AG08396 (cell line): ENCODE data around the gene RNASEH2A.
"Not testable (repeated sequence)": the region's sequence is repeated elsewhere in the genome, so short reads cannot be mapped to it uniquely, and the experiment has no call there.

Experiments used
- DNase-seq: peaks from one replicate; pipeline ENCODE4 v3.0.0; 2012; ENCODE audit warnings: low spot score, mixed read lengths

The RNASEH2A gene

DNA sequence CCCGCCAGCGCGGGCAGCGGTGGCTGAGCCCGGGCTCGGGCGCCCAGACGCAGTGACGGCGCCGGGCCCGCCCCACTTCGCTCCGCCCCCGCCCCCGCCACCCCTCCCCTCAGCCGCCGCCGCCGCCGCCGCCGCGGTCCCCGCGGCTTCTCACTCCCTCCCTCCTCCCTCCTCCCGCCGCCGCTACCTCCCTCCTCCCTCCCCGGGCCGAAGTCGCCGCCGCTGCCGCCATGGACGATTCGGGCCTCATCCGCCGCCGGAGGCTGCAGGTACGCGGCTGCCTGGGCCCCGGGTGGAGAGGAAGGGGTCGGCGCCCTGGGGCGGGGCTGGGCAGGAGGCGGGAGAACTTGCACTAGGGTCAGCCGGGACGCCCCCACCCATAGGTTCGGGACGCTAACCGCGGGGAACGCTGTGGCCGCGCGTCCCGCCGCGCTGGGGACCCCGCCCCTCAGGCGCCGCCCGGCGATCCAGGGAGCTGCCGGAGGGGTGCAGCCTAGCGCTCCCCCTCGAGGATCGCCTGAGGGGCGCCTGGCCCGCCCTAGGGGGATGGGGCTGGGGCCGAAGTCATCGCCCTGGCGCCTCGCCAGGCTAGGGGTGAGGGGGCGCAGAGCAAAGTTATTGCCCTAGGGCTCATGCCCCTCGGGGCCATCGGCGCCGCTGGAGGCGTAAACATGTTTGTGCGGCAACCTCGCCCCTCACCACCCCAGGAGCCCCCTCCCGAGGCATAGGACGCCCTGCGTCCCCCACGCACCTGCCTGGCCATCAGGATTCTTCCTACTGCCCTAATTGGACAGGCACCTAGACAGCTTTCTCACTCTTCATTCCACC is 27.6 kb downstream of the RNASEH2A start:
- peak; percentile 70 for DNase-seq

DNA sequence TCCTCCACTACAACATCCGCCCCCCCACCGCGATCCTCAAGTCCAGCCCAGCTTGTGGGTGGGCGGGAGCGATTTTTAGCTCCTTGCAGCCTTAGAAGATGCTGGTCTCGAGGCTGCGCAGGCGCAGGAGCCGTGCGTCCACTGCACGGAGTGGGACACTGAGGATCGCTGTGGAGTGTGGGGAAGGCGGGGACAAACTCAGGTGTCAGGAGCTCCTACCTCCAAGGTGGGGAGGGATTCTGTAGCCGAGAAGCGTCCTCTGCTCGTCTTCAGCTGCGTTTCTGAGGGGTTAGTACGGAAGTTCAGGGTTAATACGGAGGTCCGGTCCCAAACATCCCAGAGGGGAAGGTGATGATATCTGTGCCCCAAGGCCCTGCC is 28.2 kb downstream of the RNASEH2A start, which contains the start of gene RTBDN:
Gene RTBDN, minus strand, starts transcription at position 14 of the 378 bp plus-strand sequence. CDS start 4,600 bp downstream, outside the sequence.
- no peak for DNase-seq

DNA sequence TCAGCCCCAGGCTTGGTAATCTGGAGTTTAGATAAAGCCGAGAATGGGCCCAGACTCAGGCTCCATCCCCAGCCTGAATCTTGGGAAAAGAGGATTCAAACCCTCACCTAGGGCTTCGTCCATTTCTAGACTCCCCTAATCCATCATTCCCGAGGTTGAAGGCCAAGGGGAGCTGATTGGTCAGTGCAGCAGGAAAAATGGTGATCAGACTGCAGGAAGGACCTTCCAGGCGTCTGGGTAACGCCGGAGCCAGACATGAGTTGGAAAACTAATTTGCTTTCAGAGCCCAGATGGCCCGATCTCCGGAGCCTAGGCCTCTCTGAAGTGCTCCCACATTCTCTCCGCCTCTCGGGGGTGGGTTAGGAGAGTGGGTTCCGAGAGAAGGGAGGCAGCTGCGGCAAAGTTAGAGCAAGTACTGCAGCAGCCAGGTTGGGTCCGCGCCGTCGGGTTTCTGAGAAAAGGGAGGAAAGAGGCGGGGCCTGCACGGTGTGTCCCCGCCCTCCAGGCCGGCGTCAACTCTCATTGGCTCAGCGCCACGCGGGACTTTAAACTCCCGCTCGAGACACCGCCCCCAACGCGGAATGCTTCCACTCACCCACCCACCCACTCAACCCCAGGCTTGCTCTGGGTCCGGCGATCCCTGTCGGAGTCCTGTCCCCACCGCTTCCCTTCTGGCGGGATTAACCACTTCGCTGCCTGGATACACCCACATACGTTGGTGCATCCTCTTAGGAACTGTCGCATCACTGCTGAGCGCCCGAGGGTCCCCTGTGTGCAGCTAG is 28.8 kb downstream of the RNASEH2A start:
- DNase-seq: peak; percentile 63

DNA sequence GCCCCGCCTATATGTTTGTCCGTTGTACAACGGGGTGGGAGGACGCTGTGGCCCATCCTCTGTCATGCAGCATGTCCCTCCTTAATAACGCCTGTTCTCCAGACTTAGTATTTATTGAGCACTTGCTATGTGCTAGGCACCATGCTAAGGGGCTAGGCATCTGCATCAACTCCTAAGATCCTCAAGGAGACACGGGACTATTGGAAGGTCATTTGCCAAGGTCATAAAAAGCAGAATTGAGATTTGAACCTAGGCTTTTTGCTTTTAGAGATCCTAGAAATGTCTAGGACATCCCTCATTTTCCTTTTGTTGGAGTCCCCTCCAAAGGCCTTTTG is 30.1 kb downstream of the RNASEH2A start:
- DNase-seq: no peak

DNA sequence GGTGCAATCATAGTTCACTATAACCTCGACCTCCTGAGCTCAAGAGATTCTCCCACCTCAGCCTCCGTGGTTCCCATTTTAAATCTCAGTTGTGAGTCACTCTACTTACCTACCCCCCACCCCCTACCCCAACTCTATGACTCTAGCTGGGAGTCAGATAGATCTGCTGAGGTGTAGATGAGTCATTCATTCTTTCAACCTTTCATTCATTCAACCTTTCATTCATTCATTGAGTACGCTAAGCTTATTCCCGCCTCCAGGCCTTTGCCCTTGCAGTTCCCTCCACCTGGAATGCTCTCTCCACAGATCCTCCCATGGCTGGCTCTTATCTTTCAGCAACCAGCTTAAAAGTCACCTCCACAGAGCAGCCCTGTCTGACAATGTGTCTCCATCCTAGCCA is 30.8 kb downstream of the RNASEH2A start:
- DNase-seq: no peak

DNA sequence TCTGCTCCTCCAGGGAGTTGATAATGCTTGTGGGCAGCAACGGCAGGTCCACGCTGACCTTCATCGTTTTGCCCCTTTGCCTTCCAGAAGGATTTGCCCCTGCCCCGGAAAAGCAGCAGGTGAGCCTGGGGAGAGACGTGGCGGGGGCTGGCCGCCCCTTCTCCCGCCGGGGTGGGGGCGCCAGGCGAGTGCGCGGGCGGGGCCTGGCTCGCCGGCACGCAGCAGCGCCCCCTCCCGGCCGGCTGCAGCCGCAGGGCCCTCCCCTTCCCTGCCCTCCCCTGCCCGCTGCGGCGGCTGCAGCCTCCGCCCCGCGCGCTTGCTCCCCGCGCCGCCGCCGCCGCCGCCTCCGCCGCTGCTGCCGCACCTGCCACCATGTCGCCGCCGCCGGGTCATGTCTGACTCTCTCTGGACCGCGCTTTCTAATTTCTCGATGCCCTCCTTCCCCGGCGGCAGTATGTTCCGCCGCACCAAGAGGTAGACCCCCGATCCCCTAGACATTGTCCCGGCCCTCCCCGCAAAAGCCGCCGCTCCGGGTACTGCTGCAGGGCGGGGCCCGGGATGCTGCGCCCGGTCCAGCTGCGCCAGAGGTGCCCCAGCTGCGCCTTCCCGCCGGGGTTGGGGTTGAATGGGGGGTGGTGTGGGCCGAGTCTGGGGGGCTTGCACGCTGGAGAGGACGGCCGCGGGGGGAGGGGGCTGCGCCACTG is 31.9 kb downstream of the RNASEH2A start, which contains the start of gene MAST1:
Gene MAST1, plus strand, starts transcription at position 334 of the 704 bp plus-strand sequence. Its CDS starts 58 bp downstream, at position 392.
- peak; percentile 88 for DNase-seq

DNA sequence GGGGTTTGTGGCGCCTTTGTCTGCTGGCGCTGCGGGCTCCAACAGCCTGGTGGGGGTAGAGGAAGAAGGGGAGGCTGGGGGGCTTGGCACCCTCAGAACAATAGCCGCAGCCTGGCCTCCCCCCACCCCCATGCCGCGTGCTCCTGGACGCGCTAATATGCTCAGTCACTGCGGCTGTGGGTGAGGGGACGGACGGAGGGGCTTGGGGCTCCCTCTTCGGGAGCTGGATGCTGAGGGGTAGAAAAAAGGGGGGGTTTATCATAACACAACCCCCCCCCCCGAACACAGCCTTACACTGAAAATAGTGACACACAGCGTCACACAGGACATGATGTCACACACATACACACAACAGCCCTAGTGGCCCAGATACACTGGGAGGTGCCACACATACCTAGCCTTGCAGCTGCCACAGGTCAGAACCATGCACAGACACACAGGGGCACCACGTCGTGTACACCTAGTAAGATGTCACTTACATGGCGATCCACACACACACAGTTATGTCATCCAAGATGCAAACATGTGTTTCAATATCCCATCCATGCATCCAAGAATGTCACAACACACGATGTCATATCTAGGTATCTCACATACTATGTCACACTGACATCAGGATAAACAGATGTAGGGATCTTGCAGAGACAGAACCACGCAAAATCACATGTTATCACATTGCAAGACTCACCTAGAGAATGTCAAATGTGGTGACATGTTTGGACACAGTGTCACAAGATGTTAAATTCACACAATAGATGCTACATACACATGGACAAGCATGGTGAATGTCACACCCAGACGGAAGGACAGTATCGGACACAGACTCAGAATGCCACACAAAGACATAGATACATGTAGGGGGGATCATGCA is 32.7 kb downstream of the RNASEH2A start:
- no peak for DNase-seq

DNA sequence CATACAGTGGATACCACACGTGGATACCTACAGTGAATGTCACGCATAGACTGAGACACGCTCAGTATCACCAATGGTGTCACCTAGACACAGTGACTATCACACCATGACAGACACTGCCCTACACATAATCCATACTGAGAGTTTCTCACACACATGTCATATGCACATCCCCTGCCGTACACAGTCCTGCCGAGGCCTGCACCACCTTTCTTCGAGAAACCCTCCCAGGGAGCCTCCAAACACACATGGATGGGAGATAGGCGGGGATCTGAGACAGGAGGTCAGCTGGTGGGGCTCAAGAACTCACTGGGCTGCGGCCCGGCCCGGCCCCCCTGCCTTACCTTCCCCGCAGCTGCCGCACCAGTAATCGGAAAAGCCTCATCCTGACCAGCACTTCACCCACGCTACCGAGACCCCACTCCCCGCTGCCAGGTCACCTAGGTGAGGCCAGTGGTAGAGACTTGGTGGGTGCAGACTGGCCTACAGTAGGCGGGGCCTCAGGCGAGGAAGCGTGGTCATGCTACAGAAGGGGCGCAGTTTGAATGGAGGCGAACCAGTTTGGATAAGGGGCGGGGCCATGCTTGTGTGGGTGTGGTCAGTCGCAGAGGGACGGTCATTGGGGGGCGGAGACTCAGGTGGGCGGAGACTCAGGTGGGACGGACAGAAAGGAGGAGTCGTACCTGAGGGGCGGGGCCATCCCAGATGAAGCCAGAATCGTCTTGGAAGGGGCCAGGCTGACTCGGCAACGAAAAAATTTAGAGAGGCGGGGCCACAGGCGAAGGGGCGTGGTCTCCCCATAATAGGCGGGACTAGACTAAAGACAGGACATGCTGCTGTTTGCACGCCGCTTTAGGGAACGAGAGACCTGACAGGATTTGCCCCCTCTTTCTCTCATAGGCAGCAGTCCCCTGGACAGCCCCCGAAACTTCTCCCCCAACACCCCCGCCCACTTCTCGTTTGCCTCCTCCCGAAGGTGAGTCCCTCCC is 34.0 kb downstream of the RNASEH2A start:
- peak; percentile 81 for DNase-seq

DNA sequence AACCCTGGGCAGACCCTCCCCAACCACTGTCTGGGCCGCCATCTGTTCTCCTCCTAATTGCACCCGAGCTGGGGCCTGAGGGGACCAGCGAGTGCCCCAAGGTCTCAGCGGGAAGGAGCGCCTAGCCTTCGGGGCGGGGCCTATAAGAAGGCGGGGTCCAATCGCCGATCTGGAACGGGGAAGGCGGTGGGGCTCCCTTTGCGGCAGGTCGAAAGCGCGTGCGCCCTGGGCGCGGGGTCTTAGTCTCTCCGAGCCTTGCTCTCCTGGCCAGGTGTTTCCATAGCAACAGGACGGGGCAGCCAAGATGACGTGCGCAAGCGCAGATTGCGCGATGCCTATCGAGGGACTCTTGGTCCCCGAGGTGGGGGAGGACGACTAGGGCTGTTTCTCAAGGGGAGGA is 34.7 kb downstream of the RNASEH2A start:
- DNase-seq: no peak

DNA sequence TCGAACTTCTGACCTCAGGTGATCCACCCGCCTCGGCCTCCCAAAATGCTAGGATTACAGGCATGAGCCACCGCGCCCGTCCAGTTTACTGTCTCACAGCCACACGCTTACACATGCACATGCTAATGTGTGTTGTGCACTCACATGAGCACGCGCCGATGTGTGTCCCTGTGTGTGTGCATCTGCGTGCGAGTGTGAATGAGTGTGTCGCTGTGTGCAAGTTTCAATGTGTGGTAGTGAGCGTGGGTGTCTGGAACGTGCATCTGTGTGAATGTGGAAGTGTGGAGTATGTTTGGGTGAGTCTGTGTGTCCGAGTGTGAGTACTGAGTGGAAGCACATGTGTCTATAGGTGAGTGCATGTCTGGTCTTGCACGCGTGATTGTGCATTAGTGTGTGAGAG is 36.1 kb downstream of the RNASEH2A start:
- no peak for DNase-seq

DNA sequence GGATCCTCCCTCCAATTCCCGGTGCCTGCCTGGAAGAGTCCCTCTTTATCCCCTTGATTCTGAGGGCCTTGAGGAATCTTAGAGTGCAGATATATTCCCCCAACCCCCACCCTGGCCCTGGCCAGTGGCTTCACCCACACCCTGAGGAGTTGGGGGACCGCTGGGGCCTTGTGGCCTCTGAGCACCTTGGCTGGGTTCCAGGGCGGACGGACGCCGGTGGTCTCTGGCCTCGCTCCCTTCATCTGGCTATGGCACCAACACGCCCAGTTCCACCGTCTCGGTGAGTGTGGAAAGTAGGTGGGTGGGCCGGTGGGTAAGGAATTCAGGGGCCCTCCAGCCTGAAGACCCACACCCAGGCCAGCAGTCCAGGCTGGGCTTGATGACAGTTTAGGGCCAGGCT is 36.9 kb downstream of the RNASEH2A start:
- no peak for DNase-seq

DNA sequence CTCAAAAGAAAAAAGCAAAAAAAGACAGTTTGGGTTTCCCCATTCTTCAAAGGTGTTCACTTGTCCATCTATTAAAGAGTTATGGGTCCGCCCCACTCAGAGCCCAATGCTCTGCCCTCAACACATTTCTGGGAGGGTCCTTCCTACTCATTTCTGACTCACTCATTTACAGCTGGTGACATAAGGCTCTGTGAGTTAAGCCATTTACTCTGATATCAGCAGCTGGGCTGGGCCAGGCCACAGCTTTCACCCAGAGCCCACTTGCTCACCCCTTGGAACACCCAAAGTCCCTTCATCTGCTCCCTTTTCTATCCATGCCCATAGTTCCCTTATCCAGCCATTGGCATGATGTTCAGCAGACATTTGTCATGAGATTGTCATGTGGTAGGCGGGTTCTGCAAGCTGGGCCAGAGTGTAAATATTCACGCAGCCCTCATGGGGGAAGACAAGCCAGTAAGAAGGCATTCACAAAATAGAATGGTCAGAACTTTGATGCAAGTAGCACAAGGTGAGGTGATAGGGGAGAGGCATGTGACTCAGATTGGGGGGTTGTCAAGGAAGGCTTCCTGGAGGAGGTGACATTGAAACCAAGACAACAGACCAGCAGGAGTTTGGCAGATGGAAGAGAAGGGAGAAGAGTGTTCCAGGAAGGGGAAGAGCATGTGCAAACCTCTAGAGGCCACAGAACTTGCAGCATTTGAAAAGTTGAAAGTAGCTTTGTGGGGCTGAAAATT is 37.8 kb downstream of the RNASEH2A start:
- no peak for DNase-seq

DNA sequence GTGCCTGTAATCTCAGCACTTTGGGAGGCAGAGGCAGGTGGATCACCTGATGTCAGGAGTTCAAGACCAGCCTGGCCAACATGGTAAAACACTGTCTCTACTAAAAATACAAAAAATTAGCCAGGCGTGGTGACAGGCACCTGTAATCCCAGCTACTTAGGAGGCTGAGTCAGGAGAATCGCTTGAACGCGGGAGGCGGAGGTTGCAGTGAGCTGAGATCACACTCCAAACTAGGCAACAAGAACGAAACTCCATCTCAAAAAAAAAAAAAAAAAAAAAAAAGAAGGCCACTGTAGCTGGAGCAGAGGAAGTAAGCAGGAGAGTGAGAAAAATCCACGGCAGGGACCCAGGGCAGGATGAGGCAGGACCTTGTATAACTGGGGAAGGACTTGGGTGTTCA is 40.2 kb downstream of the RNASEH2A start:
- not testable (repeated sequence) for DNase-seq

DNA sequence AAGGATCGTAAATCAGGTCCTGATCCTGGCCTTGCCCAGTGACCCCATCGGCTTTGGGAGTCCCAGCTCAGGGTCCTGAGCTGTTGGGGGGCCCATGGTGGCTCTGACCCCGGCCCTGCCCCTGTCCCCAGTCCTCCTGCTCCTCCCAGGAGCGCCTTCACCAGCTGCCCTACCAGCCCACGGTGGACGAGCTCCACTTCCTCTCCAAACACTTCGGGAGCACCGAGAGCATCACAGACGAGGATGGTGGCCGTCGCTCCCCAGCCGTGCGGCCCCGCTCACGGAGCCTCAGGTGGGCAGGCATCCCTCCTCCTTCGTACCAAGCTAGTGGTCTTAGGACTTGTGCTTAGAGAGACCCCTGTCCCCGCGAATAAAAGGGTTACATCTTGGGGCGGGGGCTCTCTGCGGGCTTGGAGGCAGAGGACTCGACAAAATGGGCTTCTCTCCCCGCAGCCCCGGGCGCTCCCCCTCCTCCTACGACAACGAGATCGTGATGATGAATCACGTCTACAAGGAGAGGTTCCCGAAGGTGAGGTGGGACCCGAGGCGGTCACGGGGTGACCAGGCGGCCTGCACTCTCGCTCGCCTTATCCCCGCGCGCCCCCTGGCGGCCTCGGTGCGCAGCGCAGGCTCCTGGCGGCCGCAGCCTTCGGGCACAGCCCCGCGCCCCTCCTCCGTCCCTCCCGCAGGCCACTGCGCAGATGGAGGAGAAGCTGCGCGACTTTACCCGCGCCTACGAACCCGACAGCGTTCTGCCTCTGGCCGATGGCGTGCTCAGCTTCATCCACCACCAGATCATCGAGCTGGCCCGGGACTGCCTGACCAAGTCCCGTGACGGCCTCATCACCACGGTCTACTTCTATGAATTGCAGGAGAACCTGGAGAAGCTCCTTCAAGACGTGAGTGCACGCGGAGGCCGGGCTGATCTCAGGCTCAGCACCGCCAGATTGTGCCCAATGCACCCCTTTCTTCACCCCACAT is 41.1 kb downstream of the RNASEH2A start:
- DNase-seq: peak; percentile 95

DNA sequence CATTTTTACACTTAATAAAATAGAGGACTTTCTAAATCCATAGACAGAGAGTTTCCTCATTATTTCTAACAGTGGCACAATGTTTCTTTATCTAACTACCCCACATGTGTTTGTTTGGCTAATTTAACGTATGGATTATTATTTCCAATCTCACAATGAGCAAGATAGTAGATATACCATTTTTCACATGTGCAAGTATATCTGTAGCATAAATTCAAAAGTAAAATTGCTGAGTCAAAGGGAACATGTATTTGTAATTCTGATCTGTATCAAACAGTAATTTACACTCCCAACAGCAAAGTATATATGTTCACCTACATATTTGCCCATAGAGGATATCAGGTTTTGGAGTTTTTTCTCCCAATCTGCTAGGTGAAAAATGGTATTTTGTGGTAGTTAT is 50.3 kb downstream of the RNASEH2A start:
- no peak for DNase-seq

DNA sequence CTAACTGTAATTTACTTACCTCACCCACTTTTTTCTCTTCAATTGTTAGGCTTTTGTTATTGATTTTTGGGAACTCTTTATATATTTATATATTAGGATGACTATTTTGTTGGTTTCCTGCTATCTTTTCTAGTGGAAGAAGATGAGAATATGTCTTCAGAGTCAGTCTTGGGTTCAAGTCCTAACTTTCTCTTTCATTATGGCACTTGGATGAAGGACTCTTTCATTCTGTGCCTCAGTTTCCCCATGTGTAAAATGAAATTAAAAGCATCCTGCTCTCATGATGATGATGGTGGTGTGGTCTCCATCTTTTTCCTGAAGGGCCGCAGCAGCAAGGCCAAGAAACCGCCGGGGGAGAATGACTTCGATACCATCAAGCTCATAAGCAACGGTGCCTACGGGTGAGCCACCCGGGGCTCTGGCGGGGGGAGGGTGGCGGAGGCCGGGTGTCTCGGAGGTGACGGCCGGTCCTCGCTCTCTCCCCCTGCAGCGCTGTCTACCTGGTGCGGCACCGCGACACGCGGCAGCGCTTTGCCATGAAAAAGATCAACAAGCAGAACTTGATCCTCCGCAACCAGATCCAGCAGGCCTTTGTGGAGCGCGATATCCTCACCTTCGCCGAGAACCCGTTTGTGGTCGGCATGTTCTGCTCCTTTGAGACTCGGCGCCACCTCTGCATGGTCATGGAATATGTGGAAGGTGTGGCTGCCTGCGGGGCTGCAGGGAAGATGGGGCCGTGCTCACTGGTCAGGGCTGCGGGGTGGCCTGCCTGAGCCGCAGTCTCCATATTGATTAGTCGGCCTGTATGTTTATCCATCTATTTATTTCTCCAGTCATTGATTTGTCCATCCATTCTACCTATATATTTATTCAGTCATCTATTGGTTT is 51.9 kb downstream of the RNASEH2A start:
- no peak for DNase-seq

DNA sequence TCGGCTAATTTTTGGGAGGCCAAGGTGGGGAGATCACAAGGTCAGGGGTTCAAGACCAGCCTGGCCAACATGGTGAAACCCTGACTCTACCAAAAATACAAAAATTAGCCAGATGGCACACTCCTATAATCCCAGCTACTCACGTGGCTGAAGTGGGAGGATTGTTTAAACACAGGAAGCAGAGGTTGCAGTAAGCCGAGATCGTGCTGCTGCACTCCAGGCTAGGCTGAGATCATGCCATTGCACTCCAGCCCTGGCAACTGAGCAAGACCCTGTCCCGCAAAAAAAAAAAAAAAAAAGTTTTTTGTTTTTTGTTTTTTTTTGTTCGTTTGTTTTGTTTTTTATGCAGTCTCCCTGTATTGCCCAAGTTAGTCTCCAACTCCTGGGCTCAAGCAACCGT is 53.2 kb downstream of the RNASEH2A start:
- no peak for DNase-seq
